OCI-LY7 (cell line): ENCODE results near the gene PCDH9. TPM values are rescaled to one million over a fixed set of nuclear protein-coding genes. Genes with fewer than 3 reads are reported as not detected.

ENCODE experiments used
- BruUV-seq: library from RNA; stranded (reverse); fragments of 400-500 nt; replicated peaks from 2 replicates; lab custom pipeline; 2021; lab: Mats Ljungman, UMichigan
- CTCF ChIA-PET: fragments of 300-600 bp; sonication (Branson Sonifier 250); formaldehyde crosslinking; loops from one replicate; lab custom pipeline; 2022; ENCODE audit warnings: antibody characterized with exemption; ENCODE audit not compliant: unreplicated experiment; lab: Charles Lee
- POLR2A ChIA-PET: fragments of 300-600 bp; sonication (Branson Sonifier 250); formaldehyde crosslinking; loops from one replicate; lab custom pipeline; 2022; ENCODE audit warnings: antibody characterized with exemption; lab: Charles Lee
- DNase-seq: peaks from one replicate; pipeline ENCODE4 v3.0.0-alpha.2; 2015; ENCODE audit warnings: low spot score
- H2AFZ ChIP-seq: fragments of 200-600 bp; sonication (generic), shearing (Covaris generic); 2 replicates; pipeline ENCODE4 v1.6.1; 2014; ENCODE audit warnings: mild to moderate bottlenecking, antibody characterized with exemption, low read length, moderate library complexity
- H3K27ac ChIP-seq: fragments of 200-600 bp; sonication (generic); 2 replicates; pipeline ENCODE4 v1.5.1; 2014; ENCODE audit warnings: mixed run types, low read depth, mild to moderate bottlenecking, moderate library complexity, low read length, inconsistent platforms; ENCODE audit not compliant: poor library complexity, severe bottlenecking
- H3K36me3 ChIP-seq: fragments of 200-600 bp; sonication (generic); 2 replicates; pipeline ENCODE4 v1.6.1; 2014; ENCODE audit warnings: mild to moderate bottlenecking, antibody characterized with exemption, low read length, moderate library complexity, mixed read lengths; ENCODE audit not compliant: insufficient read depth
- H3K4me1 ChIP-seq: fragments of 200-600 bp; sonication (generic); 2 replicates; pipeline ENCODE4 v1.5.1; 2014; ENCODE audit warnings: mild to moderate bottlenecking, low read length; ENCODE audit not compliant: insufficient read depth, poor library complexity, severe bottlenecking
- H3K4me2 ChIP-seq: fragments of 200-600 bp; sonication (generic); 2 replicates; pipeline ENCODE4 v1.6.1; 2014; ENCODE audit warnings: mild to moderate bottlenecking, low read length
- H3K4me3 ChIP-seq: fragments of 200-600 bp; sonication (generic); 2 replicates; pipeline ENCODE4 v1.5.1; 2014; ENCODE audit warnings: mild to moderate bottlenecking, low read depth, low read length; ENCODE audit not compliant: poor library complexity, severe bottlenecking
- H3K79me2 ChIP-seq: fragments of 200-600 bp; sonication (generic); 2 replicates; pipeline ENCODE4 v1.6.1; 2016; ENCODE audit warnings: low read depth, mild to moderate bottlenecking, low read length, moderate library complexity, mixed read lengths; ENCODE audit not compliant: insufficient read depth
- H3K9me2 ChIP-seq: fragments of 200-600 bp; sonication (generic); 2 replicates; pipeline ENCODE4 v1.6.1; 2016; ENCODE audit warnings: mild to moderate bottlenecking, low read length, mixed read lengths; ENCODE audit not compliant: insufficient read depth
- H3K9me3 ChIP-seq: fragments of 200-600 bp; sonication (generic); 2 replicates; pipeline ENCODE4 v1.6.1; 2014; ENCODE audit warnings: mild to moderate bottlenecking, mixed run types, low read length, mixed read lengths
- H4K20me1 ChIP-seq: fragments of 200-600 bp; sonication (generic); 2 replicates; pipeline ENCODE4 v1.6.1; 2014; ENCODE audit warnings: mild to moderate bottlenecking, antibody characterized with exemption, low read length, moderate library complexity, mixed read lengths; ENCODE audit not compliant: insufficient read depth
- CTCF ChIP-seq: fragments of 200-600 bp; sonication (generic); conservative IDR thresholded peaks from 2 replicates; pipeline ENCODE4 v1.5.1; 2014; ENCODE audit warnings: mild to moderate bottlenecking, antibody characterized with exemption, low read length, moderate library complexity, mixed read lengths
- EZH2phosphoT487 ChIP-seq: fragments of 200-600 bp; sonication (generic); IDR thresholded peaks from 2 replicates; pipeline ENCODE4 v1.6.1; 2018; ENCODE audit warnings: low read depth, borderline replicate concordance, mild to moderate bottlenecking, mixed run types, antibody characterized with exemption, low read length, moderate library complexity, mixed read lengths
- intact Hi-C: fragments of 100-400 bp; cut with micrococcal nuclease; formaldehyde crosslinking; loops from one replicate; pipeline ENCODE4 v1.10.0; 2022; ENCODE audit not compliant: unreplicated experiment
- total RNA-seq, 2 experiments: library from RNA; depleted of rRNA in 1 of 2; stranded (reverse); fragments of >200 nt in 1 of 2; shearing (Covaris generic) in 1 of 2; gene quantifications; 2 replicates each; pipeline ENCODE4 v1.2.3, GENCODE V29; 2014 to 2022

PCDH9 gene
- total RNA-seq, 2 experiments from 2014 or later = 20.1 to 26.0 TPM

- BruUV-seq = no TSS peak
- Histone ChIP-seq H3K79me2 (no peaks in the 10 kb centered on the region), H3K4me1 (no peaks in the 10 kb centered on the region), H3K36me3 (no peaks in the 10 kb centered on the region), H3K9me3 (no peaks in the 10 kb centered on the region), H3K9me2 (no peaks in the 10 kb centered on the region), H3K27ac (no peak overlapping the region), H2AFZ (no peak overlapping the region), H4K20me1 (no peaks in the 10 kb centered on the region), H3K4me2 (no peak overlapping the region), H3K4me3 (no peak overlapping the region)
- ChIA-PET POLR2A (interaction anchor here (0.6 to 1.6 kb wide), 6 partner anchors 19 to 181 kb away, joined by 3 to 7 read pairs (median 3); no protein-coding TSS in a partner anchor), CTCF (no interaction called here)
- intact Hi-C loops = no loop called here
- no peak for DNase-seq
- TF ChIP-seq CTCF (no peak), EZH2phosphoT487 (no peak)
Observed at GRCh38 chr13:66840621-66841020, 389.5 kb downstream of the PCDH9 start.

- ChIA-PET CTCF (no interaction called here), POLR2A (interaction anchor here (0.8 to 1.0 kb wide), 2 partner anchors 23 to 49 kb away, joined by 3 to 4 read pairs; no protein-coding TSS in a partner anchor)
- no peak overlapping the region for H3K27ac ChIP-seq
- BruUV-seq = no TSS peak
- H4K20me1 ChIP-seq = no peaks in the 10 kb centered on the region
- DNase-seq = no peak
- no peaks in the 10 kb centered on the region for H3K36me3 ChIP-seq
- no peak overlapping the region for H3K4me3 ChIP-seq
- intact Hi-C loops = no loop called here
- H2AFZ ChIP-seq = 0 out of 2 replicates have a peak overlapping the region, but pooled peaks have one; percentile 42
- no peak overlapping the region for H3K4me2 ChIP-seq
- no peaks in the 10 kb centered on the region for H3K79me2 ChIP-seq
- H3K9me3 ChIP-seq = peaks cover 4% of the 10 kb centered on the region; the same call in 1 of the 2 replicates
- no peaks in the 10 kb centered on the region for H3K4me1 ChIP-seq
- TF ChIP-seq CTCF = no peak
- TF ChIP-seq EZH2phosphoT487 = no peak
- H3K9me2 ChIP-seq = no peaks in the 10 kb centered on the region
Observed at GRCh38 chr13:66837246-66837645, 392.9 kb downstream of the PCDH9 start.

- peaks cover 4% of the 10 kb centered on the region; the same call in 1 of the 2 replicates for H3K9me3 ChIP-seq
- DNase-seq = no peak
- no peaks in the 10 kb centered on the region for H3K79me2 ChIP-seq
- no peak overlapping the region for H3K27ac ChIP-seq
- H3K4me1 ChIP-seq = peaks cover 16% of the 10 kb centered on the region
- no peak overlapping the region for H3K4me3 ChIP-seq
- no peaks in the 10 kb centered on the region for H4K20me1 ChIP-seq
- POLR2A ChIA-PET = interaction anchor here (0.5 to 2.5 kb wide), 7 partner anchors 11 to 189 kb away, joined by 3 to 7 read pairs (median 4); no protein-coding TSS in a partner anchor
- H3K4me2 ChIP-seq = no peak overlapping the region
- no peaks in the 10 kb centered on the region for H3K9me2 ChIP-seq
- no peak overlapping the region for H2AFZ ChIP-seq
- intact Hi-C loops = no loop called here
- no peaks in the 10 kb centered on the region for H3K36me3 ChIP-seq
- CTCF ChIA-PET = no interaction called here
- TF ChIP-seq EZH2phosphoT487 = no peak
- no TSS peak for BruUV-seq
Observed at GRCh38 chr13:66835040-66835628, 395.0 kb downstream of the PCDH9 start.
